ENCODE measurements around the gene HEMK1. TPM values are rescaled to one million over a fixed set of nuclear protein-coding genes. Genes with fewer than 3 reads are reported as not detected.

The HEMK1 gene
- total RNA-seq, 3 donors from 2014 or later (not counting 1 experiment from before 2014, with no cell fraction given) = 20.5 to 29.3 (median 28.2) TPM

DNA sequence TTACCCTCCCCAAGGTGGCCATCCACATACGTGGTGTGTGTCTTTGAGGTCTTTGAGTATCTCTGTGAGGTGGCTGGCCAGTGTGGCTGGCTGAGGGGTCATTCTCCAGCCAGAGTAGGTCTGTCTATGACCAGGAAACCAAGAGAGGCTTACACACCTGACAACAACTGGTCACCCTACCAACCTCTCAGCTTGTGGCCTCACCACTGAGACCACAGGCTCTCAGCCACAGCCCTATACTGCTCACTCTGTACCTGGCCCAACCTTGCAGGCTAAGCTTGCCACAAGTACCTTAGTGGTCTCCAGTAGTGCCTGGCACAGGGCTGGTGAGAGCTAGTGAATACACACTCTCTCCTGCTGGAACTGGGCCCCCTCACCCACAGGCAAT lies 5.1 kb downstream of the HEMK1 start:
- H3K4me3 ChIP-seq (ENCODE audit: low read length) = no peak overlapping the region
- H3K36me3 ChIP-seq (ENCODE audit: control insufficient read depth, insufficient read depth, low read length) = peaks cover 23% of the 10 kb centered on the region
- DNase-seq = peak in 1 of 2 donors; percentile 46

DNA sequence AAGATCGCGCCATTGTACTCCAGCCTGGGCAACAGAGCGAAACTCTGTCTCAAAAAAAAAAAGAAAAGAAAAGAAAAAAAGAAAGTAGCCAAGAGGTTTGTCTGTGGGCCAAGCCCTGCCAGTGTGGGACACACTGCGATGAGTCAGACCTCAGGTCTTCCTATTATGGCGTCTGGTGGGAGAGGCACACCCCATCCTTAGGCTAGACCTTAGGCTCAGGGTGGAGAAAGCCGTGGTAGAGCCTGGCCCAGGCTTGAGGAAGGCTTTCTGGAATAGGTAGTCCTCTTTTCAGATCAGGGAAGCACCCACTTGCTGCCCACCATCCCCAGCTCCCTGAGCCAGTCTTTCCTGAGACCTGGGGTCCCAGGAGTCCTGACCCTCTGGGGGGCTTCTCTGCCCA lies 6.0 kb downstream of the HEMK1 start:
- DNase-seq (no peak), ATAC-seq (no peak)
- Mint-ChIP-seq H3K27ac (peak overlapping the region; percentile 88 to 95), H3K36me3 (no peaks in the 10 kb centered on the region), H3K4me1 (peaks cover 43 to 59% of the 10 kb centered on the region in 2 donors), H3K4me3 (peak overlapping the region; percentile 28), H3K9me3 (no peaks in the 10 kb centered on the region), H3K27me3 (ENCODE audit: low read depth in 2 of 2) (no peaks in the 10 kb centered on the region)
- 75% methylated on average over 6 of the region's 6 CpGs for whole genome bisulfite sequencing (ENCODE audit: insufficient coverage)
- TF ChIP-seq, protein P1, sequence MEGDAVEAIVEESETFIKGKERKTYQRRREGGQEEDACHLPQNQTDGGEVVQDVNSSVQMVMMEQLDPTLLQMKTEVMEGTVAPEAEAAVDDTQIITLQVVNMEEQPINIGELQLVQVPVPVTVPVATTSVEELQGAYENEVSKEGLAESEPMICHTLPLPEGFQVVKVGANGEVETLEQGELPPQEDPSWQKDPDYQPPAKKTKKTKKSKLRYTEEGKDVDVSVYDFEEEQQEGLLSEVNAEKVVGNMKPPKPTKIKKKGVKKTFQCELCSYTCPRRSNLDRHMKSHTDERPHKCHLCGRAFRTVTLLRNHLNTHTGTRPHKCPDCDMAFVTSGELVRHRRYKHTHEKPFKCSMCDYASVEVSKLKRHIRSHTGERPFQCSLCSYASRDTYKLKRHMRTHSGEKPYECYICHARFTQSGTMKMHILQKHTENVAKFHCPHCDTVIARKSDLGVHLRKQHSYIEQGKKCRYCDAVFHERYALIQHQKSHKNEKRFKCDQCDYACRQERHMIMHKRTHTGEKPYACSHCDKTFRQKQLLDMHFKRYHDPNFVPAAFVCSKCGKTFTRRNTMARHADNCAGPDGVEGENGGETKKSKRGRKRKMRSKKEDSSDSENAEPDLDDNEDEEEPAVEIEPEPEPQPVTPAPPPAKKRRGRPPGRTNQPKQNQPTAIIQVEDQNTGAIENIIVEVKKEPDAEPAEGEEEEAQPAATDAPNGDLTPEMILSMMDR (IDR thresholded peaks at IDR 0.05) = no peak
- H3K27ac ChIP-seq (ENCODE audit: low read length) = peak overlapping the region; percentile 41
- H3K4me1 ChIP-seq (ENCODE audit: control insufficient read depth, insufficient read depth, low read length) = peaks cover 72% of the 10 kb centered on the region
- intact Hi-C loops (cut with micrococcal nuclease) = loop anchor here (10.0 kb wide), 1 partner anchor 79 kb away; no protein-coding TSS in a partner anchor
- no peaks in the 10 kb centered on the region for H3K9me3 ChIP-seq (ENCODE audit: control insufficient read depth, insufficient read depth, low read length)
- no peaks in the 10 kb centered on the region for H3K27me3 ChIP-seq (ENCODE audit: control insufficient read depth, insufficient read depth, low read length)
- H3K36me3 ChIP-seq (ENCODE audit: control insufficient read depth, insufficient read depth, low read length) = peaks cover 32% of the 10 kb centered on the region
- no peak overlapping the region for H3K4me3 ChIP-seq (ENCODE audit: low read length)

More for the DNA sequence above, 5.1 kb downstream of the HEMK1 start:
- H3K27me3 Mint-ChIP-seq (ENCODE audit: low read depth in 2 of 2) = no peaks in the 10 kb centered on the region
- H3K4me3 Mint-ChIP-seq = peak overlapping the region; percentile 63
- Histone ChIP-seq H3K9me3 (ENCODE audit: control insufficient read depth, insufficient read depth, low read length) (no peaks in the 10 kb centered on the region), H3K4me1 (ENCODE audit: control insufficient read depth, insufficient read depth, low read length) (peaks cover 81% of the 10 kb centered on the region), H3K27ac (ENCODE audit: low read length) (peak overlapping the region; percentile 53), H3K27me3 (ENCODE audit: control insufficient read depth, insufficient read depth, low read length) (no peaks in the 10 kb centered on the region)
- H3K9me3 Mint-ChIP-seq = no peaks in the 10 kb centered on the region
- peak overlapping the region; percentile 88 to 95 for H3K27ac Mint-ChIP-seq
- no peaks in the 10 kb centered on the region for H3K36me3 Mint-ChIP-seq
- peaks cover 46 to 65% of the 10 kb centered on the region in 2 donors for H3K4me1 Mint-ChIP-seq
- peak in 1 of 3 donors; percentile 21 for ATAC-seq
- WGBS (ENCODE audit: insufficient coverage) = 14% methylated on average over 1 of the region's 1 CpG
- TF ChIP-seq, protein P1 (IDR thresholded peaks at IDR 0.05) = no peak
- intact Hi-C loops (cut with micrococcal nuclease) = loop anchor here (10.0 kb wide), 1 partner anchor 80 kb away; no protein-coding TSS in a partner anchor

DNA sequence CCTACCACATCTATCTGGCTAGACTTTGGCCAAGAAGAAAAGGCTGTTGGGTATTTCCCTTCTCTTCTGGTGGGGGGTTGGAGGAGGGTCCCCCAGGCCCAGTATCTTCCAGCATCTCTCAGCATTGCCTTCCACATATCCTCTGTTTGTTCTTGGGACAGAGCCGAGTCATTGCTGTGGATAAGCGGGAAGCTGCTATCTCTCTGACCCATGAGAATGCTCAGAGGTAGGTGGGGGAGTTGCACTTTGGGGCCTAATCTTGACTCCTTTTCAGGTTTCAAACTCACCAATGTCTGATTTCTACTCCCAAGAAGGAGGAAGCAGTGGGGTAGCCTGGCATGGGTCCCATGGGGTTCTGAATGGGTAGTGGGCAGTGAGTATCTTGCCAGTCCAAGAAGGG lies 8.0 kb downstream of the HEMK1 start:
- Histone ChIP-seq H3K27me3 (ENCODE audit: control insufficient read depth, insufficient read depth, low read length) (no peaks in the 10 kb centered on the region), H3K4me1 (ENCODE audit: control insufficient read depth, insufficient read depth, low read length) (peaks cover 63% of the 10 kb centered on the region), H3K36me3 (ENCODE audit: control insufficient read depth, insufficient read depth, low read length) (peaks cover 43% of the 10 kb centered on the region), H3K9me3 (ENCODE audit: control insufficient read depth, insufficient read depth, low read length) (no peaks in the 10 kb centered on the region), H3K4me3 (ENCODE audit: low read length) (no peak overlapping the region), H3K27ac (ENCODE audit: low read length) (no peak overlapping the region)
- Mint-ChIP-seq H3K36me3 (no peaks in the 10 kb centered on the region), H3K4me1 (peaks cover 34 to 42% of the 10 kb centered on the region in 2 donors), H3K9me3 (no peaks in the 10 kb centered on the region), H3K27ac (no peak overlapping the region), H3K27me3 (ENCODE audit: low read depth in 2 of 2) (no peaks in the 10 kb centered on the region), H3K4me3 (no peak overlapping the region)
- intact Hi-C loops (cut with micrococcal nuclease) = loop anchor here (10.0 kb wide), 1 partner anchor 77 kb away; no protein-coding TSS in a partner anchor
- no peak for DNase-seq
- TF ChIP-seq, protein P1 (IDR thresholded peaks at IDR 0.05) = no peak
- WGBS (ENCODE audit: insufficient coverage) = 94% methylated on average over 2 of the region's 2 CpGs
- ATAC-seq = no peak

Measured in natural killer cell (primary cell).